Heart right ventricle (tissue), 16 donors: ENCODE data around the gene TECR. TPM values are rescaled to one million over a fixed set of nuclear protein-coding genes. Genes with fewer than 3 reads are reported as not detected.
"Not testable (repeated sequence)": the region's sequence is repeated elsewhere in the genome, so short reads cannot be mapped to it uniquely, and the experiment has no call there.

ENCODE experiments used
- ATAC-seq, 8 donors: fragments of 200-7000 bp; cut with Tn5 transposase; one replicate each; pipeline ENCODE4 v1.9.1; 2020; ENCODE audit warnings: mild to moderate bottlenecking in 8 of 8, moderate library complexity in 8 of 8, moderate number of reproducible peaks in 1 of 8
- DNase-seq, 2 donors: peaks; one replicate each; pipeline ENCODE4 v3.0.0-alpha.2; 2020
- H3K27ac ChIP-seq, 10 donors: fragments of 200-600 bp; sonication (generic) in 2 of 10; one replicate each; pipeline versions ENCODE4 v1.5.0 to v1.8.0; 2020 to 2022; ENCODE audit warnings: mild to moderate bottlenecking in 3 of 10
- H3K27me3 ChIP-seq, 7 donors: fragments of 200-600 bp; one replicate each; pipeline ENCODE4 v1.8.0; 2021 to 2022; ENCODE audit warnings: mild to moderate bottlenecking in 2 of 7
- H3K36me3 ChIP-seq, 9 donors: fragments of 200-600 bp; sonication (generic) in 1 of 9; one replicate each; pipeline versions ENCODE4 v1.5.0 to v1.8.0; 2020 to 2022; ENCODE audit warnings: mild to moderate bottlenecking in 2 of 9
- H3K4me1 ChIP-seq, 9 donors: fragments of 200-600 bp; sonication (generic) in 1 of 9; one replicate each; pipeline versions ENCODE4 v1.5.0 to v1.8.0; 2020 to 2022; ENCODE audit warnings: mild to moderate bottlenecking in 4 of 9
- H3K4me3 ChIP-seq, 10 donors: fragments of 200-600 bp; sonication (generic) in 2 of 10; one replicate each; pipeline versions ENCODE4 v1.5.0 to v1.8.0; 2020 to 2022; ENCODE audit warnings: mild to moderate bottlenecking in 7 of 10, moderate library complexity in 2 of 10
- H3K9me3 ChIP-seq, 11 donors: fragments of 200-600 bp in 10 of 11; sonication (generic) in 2 of 11; one replicate each; pipeline versions ENCODE4 v1.5.0 to v1.8.0; 2013 to 2022; ENCODE audit warnings: mild to moderate bottlenecking in 2 of 11, control low read depth in 1 of 11, moderate library complexity in 1 of 11
- WGBS, 2 donors: extraction: QIAGEN DNeasy Blood & Tissue Kit; methylation state at CpG; one replicate each; pipeline ENCODE4 v1.1.7; 2013; ENCODE audit warnings: inconsistent platforms in 1 of 2; 5-methylcytosine and 5-hydroxymethylcytosine counted together
- intact Hi-C, 10 donors: fragments of 100-400 bp; cut with DNase I; formaldehyde crosslinking; loops; one replicate each; pipeline versions ENCODE4 v1.11.1 to v1.14.2; 2022
- polyA plus RNA-seq, 2 donors: library from polyadenylated mRNA; stranded (reverse); fragments of 200-250 nt; gene quantifications; one replicate each; pipeline ENCODE4 v1.2.3, GENCODE V29; 2013
- total RNA-seq, 10 donors: library from RNA; stranded (reverse); fragmentation: NEBNext Ultra II Directional in 3 of 10; extraction: Animal tissue kit (Norgen Biotek cat#: 25700) in 3 of 10; gene quantifications; one replicate each; pipeline versions ENCODE4 v1.2.1 to v1.2.4, GENCODE V29; 2021 to 2023
- TF ChIP-seq, protein P1 (sequence below), 9 donors: fragments of 200-600 bp; sonication (generic) in 2 of 9; IDR thresholded peaks; one replicate each; pipeline versions ENCODE4 v1.5.0 to v1.8.0; 2021 to 2022; ENCODE audit warnings: antibody characterized with exemption in 9 of 9, mild to moderate bottlenecking in 5 of 9, moderate library complexity in 1 of 9
- donor health status: Arrhythmogenic right ventricular cardiomyopathy.
- donor health status: ischemic (EF 13 %, LVEDD 7.1; RV severe dilation, severe dysfunction).
- donor health status: healthy with polysubstance abuse.
- donor health status: DM: no; HTN: yes; CAD: no.
- donor health status: DM: no; HTN: no; CAD: no.
- donor health status: ischemic (EF 25% LVEDD 6.9; RV normal size, moderate dysfunction).
- donor health status: ischemic (EF 25% LVEDD 5.7; RV mildly dilated, moderate dysfunction).
- donor health status: healthy.
- donor health status: DM: yes; HTN: yes; CAD: no.
- donor health status: Ischemic cardiomyopathy.
- donor health status: ischemic (EF 35%, LVEDD 5.7; RV mildly dilated, moderate dysfunction).
- donor health status: nonischemic (EF 11% LVEDD 7.7; RV severe dilation, severe dysfunction).
- donor health status: DM: yes; HTN: yes; CAD: no.
- donor health status: PGD.
- donor health status: ischemic (EF 29% LVEDD 5.4; RV normal size, mild dysfunction).
- donor health status: nonischemic (EF 23%, LVEDD 6.1; RV moderate dilation, normal function).

TECR gene
- total and polyA plus RNA-seq, 12 donors = 61.4 to 194 (median 75.7) TPM

DNA sequence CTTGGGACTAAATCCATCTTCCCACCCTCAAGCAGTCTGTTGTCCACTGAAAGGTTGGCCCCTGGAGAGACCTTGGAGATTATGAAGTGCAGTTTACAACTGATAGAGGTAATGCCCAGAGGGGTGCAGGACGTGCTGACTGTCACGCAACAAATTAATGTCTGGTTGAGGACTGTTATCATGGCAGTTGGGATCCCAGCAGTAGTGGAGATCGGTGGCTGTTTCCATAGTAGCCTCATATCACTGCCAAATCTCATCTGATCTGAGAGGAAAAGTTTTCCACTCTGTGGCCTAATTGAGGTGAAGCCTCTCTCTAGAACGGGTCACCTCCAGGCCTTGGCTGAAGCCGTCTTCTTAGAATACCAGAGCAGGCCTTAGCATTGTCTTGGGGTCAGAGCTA lies 4.1 kb downstream of the TECR start:
- 84 to 87% methylated on average over 5 of the region's 5 CpGs for WGBS, 2 donors
- TF ChIP-seq, protein P1, sequence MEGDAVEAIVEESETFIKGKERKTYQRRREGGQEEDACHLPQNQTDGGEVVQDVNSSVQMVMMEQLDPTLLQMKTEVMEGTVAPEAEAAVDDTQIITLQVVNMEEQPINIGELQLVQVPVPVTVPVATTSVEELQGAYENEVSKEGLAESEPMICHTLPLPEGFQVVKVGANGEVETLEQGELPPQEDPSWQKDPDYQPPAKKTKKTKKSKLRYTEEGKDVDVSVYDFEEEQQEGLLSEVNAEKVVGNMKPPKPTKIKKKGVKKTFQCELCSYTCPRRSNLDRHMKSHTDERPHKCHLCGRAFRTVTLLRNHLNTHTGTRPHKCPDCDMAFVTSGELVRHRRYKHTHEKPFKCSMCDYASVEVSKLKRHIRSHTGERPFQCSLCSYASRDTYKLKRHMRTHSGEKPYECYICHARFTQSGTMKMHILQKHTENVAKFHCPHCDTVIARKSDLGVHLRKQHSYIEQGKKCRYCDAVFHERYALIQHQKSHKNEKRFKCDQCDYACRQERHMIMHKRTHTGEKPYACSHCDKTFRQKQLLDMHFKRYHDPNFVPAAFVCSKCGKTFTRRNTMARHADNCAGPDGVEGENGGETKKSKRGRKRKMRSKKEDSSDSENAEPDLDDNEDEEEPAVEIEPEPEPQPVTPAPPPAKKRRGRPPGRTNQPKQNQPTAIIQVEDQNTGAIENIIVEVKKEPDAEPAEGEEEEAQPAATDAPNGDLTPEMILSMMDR (IDR thresholded peaks at IDR 0.05) = no peak
- Histone ChIP-seq H3K4me3 (no peak overlapping the region), H3K27me3 (no peaks in the 10 kb centered on the region), H3K36me3 (peaks cover 0 to 5% (median 0%) of the 10 kb centered on the region in 9 donors), H3K27ac (peak overlapping the region in 7 of 10 donors; percentile 31 to 79 (median 68)), H3K9me3 (no peaks in the 10 kb centered on the region), H3K4me1 (peaks cover 0 to 58% (median 38%) of the 10 kb centered on the region in 9 donors)
- intact Hi-C loops = no loop called here
- DNase-seq (no peak), ATAC-seq (no peak)

DNA sequence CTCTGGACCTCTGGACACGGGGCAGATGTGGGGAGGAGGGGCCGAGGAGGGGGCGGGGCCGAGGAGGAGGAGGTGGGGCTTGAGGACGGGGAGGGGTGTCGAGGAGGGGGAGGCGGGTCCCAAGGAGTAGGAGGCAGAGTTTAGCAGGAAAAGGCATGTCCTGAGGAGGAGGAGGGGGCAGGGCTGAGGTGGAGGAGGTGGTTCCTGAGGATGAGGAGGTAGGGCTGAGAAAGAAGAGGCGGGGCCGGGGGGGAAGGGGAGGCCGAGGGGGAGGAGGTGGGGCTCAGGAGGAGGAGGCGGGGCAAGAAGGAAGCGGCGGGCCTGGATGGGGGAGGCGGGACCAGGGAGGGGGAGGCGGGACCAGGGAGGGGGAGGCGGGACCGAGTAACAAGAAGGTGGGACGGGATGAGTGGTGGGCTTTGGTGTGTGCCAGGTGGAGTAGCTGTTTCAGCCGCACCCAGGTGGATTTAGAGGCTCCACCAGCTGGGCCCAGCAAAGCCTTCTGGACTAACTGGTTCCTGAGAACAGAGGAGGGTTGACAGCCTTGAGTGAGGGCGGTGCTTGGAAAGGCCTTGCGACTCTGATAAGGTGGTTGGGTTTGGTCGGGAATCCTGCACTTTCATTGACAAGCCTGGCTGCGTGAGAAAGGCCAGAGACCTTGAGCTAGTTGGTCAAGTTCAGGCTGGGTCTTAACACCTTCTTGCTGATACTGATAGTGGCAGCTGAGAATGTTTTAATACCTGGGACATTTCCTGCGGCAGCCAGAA lies 7.7 kb downstream of the TECR start:
- ATAC-seq (peak; percentile 63 to 85 (median 72)), DNase-seq (peak; percentile 73 to 83)
- Histone ChIP-seq H3K36me3 (peaks cover 0 to 5% (median 0%) of the 10 kb centered on the region in 9 donors), H3K4me1 (peaks cover 0 to 33% (median 16%) of the 10 kb centered on the region in 9 donors), H3K4me3 (peak overlapping the region in 4 of 10 donors; percentile 14 to 41 (median 36)), H3K27me3 (no peaks in the 10 kb centered on the region), H3K27ac (peak overlapping the region in 2 of 10 donors; percentile 10 to 14), H3K9me3 (no peaks in the 10 kb centered on the region)
- TF ChIP-seq, protein P1 (IDR thresholded peaks at IDR 0.05) = no peak
- intact Hi-C loops = no loop called here
- 20% methylated on average over 18 to 24 of the region's 24 CpGs for WGBS, 2 donors

DNA sequence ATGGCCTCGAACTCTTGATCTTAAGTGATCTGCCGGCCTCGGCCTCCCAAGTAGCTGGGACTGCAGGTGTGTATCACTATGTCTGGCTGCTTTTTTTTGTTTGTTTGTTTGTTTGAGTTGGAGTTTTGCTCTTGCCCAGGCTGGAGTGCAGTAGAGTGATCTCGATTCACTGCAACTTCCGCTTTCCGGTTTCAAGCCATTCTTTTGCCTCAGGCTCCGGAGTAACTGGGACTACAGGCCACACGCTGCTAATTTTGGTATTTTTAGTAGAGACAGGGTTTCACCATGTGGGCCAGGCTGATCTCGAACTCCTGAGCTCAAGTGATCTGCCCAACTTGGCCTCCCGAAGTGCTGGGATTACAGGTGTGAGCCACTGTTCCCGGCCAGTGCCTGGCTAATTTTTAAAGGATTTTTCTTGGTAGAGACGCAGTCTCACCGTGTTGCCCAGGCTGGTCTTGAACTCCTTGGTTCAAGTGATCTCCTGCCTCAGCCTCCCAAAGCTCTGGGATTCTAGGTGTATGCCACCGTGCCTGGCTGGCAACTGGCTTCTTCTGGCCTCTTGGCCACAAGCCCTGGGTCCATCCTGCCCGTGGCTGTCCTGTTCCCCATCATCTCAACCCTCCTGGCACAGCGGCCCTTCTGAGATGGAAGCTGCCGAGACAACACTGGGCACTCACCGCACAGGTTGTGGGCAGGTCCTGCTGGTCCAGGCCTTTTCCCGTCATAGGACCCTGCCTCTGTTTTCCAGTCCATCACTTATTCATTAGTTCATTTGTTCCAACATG lies 11.5 kb downstream of the TECR start:
- DNase-seq (no peak), ATAC-seq (no peak)
- H3K4me1 ChIP-seq = peaks cover 0 to 53% (median 24%) of the 10 kb centered on the region in 9 donors
- H3K9me3 ChIP-seq = no peaks in the 10 kb centered on the region
- H3K27ac ChIP-seq = no peak overlapping the region
- H3K27me3 ChIP-seq = no peaks in the 10 kb centered on the region
- 90 to 91% methylated on average over 19 of the region's 19 CpGs for WGBS, 2 donors
- H3K4me3 ChIP-seq = no peak overlapping the region
- intact Hi-C loops = no loop called here
- peaks cover 0 to 4% (median 0%) of the 10 kb centered on the region in 9 donors for H3K36me3 ChIP-seq
- TF ChIP-seq, protein P1 (IDR thresholded peaks at IDR 0.05) = no peak

DNA sequence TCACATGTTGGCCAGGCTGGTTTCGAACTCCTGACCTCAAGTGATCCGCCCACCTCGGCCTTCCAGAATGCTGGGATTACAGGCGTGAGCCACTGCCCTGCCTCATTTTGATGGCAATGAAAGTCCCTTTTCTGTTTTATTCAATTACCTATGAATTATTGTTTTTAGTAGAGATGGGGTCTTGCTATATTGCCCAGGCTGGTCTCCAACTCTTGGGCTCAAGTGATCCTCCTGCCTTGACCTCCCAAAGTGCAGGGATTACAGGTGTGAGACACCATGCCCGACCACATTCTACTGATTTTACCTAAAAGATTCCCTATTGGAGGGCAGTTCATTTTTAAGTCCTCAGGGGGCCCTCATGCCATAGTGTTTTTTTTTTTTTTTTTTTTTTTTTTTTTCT lies 12.6 kb downstream of the TECR start:
- 76 to 88% methylated on average over 5 of the region's 5 CpGs for WGBS, 2 donors
- H3K27ac ChIP-seq = peak overlapping the region in 2 of 10 donors; percentile 56 to 65
- H3K27me3 ChIP-seq, H3K4me3 ChIP-seq, ATAC-seq, DNase-seq, H3K9me3 ChIP-seq, intact Hi-C loops: not testable (repeated sequence)
- H3K4me1 ChIP-seq = peaks cover 0 to 50% (median 24%) of the 10 kb centered on the region in 9 donors
- H3K36me3 ChIP-seq = peaks cover 0 to 11% (median 0%) of the 10 kb centered on the region in 9 donors
